Panc1 (cell line): ENCODE measurements around the gene GABRR1.

Experiments used
- SIN3A ChIP-seq: IDR thresholded peaks from 2 replicates; pipeline ENCODE4 v1.6.1; 2012; ENCODE audit warnings: low read depth, mild to moderate bottlenecking, low read length, moderate library complexity, borderline replicate concordance; ENCODE audit not compliant: insufficient read depth
- TF ChIP-seq, protein P1 (sequence below): fragments of 450-650 bp; IDR thresholded peaks from 2 replicates; pipeline ENCODE4 v1.5.1; 2017; ENCODE audit warnings: mild to moderate bottlenecking
- TF ChIP-seq, protein P2 (sequence below), 2 experiments: IDR thresholded peaks; 2 replicates each; pipeline ENCODE4 v1.6.1; 2011 to 2012; ENCODE audit warnings: low read depth in 2 of 2, control low read depth in 1 of 2, low read length in 1 of 2, mild to moderate bottlenecking in 1 of 2, moderate library complexity in 1 of 2; ENCODE audit not compliant: insufficient read depth in 1 of 2

DNA sequence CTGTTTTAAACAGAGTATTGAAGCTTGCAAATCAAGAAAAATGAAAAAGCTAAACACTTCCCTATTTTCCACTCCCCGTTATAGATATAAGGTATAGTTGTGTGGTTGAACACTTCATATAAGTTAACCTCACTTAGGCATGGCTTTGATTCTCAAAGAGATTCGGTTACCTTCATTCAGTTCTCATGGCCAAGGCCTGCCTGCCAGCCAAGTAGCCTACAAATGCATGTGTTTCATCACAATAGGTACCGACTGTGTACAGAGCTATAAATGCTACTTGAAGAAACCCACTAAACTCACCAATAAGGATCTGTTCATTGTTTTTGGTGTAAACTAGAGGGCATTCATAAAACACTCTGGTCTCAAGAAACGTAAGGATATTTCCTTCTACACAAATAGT is 43.5 kb downstream of the GABRR1 start:
- TF ChIP-seq, protein P1, sequence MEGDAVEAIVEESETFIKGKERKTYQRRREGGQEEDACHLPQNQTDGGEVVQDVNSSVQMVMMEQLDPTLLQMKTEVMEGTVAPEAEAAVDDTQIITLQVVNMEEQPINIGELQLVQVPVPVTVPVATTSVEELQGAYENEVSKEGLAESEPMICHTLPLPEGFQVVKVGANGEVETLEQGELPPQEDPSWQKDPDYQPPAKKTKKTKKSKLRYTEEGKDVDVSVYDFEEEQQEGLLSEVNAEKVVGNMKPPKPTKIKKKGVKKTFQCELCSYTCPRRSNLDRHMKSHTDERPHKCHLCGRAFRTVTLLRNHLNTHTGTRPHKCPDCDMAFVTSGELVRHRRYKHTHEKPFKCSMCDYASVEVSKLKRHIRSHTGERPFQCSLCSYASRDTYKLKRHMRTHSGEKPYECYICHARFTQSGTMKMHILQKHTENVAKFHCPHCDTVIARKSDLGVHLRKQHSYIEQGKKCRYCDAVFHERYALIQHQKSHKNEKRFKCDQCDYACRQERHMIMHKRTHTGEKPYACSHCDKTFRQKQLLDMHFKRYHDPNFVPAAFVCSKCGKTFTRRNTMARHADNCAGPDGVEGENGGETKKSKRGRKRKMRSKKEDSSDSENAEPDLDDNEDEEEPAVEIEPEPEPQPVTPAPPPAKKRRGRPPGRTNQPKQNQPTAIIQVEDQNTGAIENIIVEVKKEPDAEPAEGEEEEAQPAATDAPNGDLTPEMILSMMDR: no peak
- no peak for TF ChIP-seq SIN3A
- TF ChIP-seq, protein P2, sequence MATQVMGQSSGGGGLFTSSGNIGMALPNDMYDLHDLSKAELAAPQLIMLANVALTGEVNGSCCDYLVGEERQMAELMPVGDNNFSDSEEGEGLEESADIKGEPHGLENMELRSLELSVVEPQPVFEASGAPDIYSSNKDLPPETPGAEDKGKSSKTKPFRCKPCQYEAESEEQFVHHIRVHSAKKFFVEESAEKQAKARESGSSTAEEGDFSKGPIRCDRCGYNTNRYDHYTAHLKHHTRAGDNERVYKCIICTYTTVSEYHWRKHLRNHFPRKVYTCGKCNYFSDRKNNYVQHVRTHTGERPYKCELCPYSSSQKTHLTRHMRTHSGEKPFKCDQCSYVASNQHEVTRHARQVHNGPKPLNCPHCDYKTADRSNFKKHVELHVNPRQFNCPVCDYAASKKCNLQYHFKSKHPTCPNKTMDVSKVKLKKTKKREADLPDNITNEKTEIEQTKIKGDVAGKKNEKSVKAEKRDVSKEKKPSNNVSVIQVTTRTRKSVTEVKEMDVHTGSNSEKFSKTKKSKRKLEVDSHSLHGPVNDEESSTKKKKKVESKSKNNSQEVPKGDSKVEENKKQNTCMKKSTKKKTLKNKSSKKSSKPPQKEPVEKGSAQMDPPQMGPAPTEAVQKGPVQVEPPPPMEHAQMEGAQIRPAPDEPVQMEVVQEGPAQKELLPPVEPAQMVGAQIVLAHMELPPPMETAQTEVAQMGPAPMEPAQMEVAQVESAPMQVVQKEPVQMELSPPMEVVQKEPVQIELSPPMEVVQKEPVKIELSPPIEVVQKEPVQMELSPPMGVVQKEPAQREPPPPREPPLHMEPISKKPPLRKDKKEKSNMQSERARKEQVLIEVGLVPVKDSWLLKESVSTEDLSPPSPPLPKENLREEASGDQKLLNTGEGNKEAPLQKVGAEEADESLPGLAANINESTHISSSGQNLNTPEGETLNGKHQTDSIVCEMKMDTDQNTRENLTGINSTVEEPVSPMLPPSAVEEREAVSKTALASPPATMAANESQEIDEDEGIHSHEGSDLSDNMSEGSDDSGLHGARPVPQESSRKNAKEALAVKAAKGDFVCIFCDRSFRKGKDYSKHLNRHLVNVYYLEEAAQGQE (IDR thresholded peaks at IDR 0.05; ENCODE audit: insufficient read depth in 1 of 2, low read depth in 2 of 2, low read length in 1 of 2): no peak
